ENCODE results near the gene RPL28. TPM values are rescaled to one million over a fixed set of nuclear protein-coding genes. Genes with fewer than 3 reads are reported as not detected.

The RPL28 gene
- total and polyA plus RNA-seq, 2 of the 13 experiments (the other 11 are each of a cell fraction or from before 2014, with no cell fraction given), result 105 to 420 TPM

DNA sequence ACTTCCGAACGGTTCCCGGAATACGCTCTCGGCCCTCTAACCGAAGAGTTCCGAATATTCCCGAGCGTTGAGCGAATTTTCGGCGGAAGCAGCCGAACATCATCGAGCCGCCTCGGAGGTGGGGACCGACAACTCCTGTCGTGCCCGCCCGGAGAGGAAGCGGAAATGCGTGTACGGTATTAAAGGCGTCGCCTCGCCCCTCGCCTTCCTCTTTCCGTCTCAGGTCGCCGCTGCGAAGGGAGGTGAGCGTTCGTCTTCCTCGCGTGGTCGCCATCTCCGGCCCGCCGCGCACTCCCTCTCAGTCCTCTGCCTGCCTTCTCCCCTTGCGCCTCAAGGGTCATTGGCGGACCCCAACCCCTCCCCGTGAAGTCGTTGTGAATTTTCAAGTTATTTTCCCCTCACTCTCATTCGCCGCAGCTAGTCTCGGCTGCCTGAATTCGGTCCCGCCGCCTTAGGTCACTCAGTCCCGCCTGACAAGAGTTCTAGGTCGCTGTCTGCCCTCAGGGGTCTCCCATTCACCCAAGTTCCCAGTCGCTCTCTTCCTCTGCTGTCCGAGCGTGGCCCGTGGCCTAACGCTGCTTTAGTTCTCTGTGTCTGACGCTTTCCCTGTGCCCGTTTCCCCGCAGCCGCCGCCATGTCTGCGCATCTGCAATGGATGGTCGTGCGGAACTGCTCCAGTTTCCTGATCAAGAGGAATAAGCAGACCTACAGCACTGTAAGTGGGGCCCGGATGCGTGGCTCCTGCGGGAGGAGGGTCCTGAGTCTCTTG lies at the start of gene RPL28 (continued):
- TF ChIP-seq, protein P1, sequence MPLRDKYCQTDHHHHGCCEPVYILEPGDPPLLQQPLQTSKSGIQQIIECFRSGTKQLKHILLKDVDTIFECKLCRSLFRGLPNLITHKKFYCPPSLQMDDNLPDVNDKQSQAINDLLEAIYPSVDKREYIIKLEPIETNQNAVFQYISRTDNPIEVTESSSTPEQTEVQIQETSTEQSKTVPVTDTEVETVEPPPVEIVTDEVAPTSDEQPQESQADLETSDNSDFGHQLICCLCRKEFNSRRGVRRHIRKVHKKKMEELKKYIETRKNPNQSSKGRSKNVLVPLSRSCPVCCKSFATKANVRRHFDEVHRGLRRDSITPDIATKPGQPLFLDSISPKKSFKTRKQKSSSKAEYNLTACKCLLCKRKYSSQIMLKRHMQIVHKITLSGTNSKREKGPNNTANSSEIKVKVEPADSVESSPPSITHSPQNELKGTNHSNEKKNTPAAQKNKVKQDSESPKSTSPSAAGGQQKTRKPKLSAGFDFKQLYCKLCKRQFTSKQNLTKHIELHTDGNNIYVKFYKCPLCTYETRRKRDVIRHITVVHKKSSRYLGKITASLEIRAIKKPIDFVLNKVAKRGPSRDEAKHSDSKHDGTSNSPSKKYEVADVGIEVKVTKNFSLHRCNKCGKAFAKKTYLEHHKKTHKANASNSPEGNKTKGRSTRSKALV (CRISPR knock-in tag; IDR thresholded peaks at IDR 0.05), result no peak
- TF ChIP-seq THYN1 (CRISPR knock-in tag; IDR thresholded peaks at IDR 0.05; ENCODE audit: borderline replicate concordance, low read depth), result no peak
- TF ChIP-seq TAF1 (CRISPR knock-in tag; IDR thresholded peaks at IDR 0.05), result peak; percentile 100
- TF ChIP-seq, protein P2, sequence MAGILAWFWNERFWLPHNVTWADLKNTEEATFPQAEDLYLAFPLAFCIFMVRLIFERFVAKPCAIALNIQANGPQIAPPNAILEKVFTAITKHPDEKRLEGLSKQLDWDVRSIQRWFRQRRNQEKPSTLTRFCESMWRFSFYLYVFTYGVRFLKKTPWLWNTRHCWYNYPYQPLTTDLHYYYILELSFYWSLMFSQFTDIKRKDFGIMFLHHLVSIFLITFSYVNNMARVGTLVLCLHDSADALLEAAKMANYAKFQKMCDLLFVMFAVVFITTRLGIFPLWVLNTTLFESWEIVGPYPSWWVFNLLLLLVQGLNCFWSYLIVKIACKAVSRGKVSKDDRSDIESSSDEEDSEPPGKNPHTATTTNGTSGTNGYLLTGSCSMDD (CRISPR knock-in tag; IDR thresholded peaks at IDR 0.05), result no peak
- no peak for TF ChIP-seq SP140L (CRISPR knock-in tag; IDR thresholded peaks at IDR 0.05; ENCODE audit: borderline replicate concordance)
- TF ChIP-seq KDM6A (CRISPR knock-in tag; IDR thresholded peaks at IDR 0.05; ENCODE audit: low read depth), result no peak
- peak; percentile 25; the same call in 1 of the 2 replicates for TF ChIP-seq KMT2B (CRISPR knock-in tag; IDR thresholded peaks at IDR 0.05)
- 0 out of 2 replicates have a peak, but pooled peaks have one; percentile 49 for TF ChIP-seq KDM3A (CRISPR knock-in tag; IDR thresholded peaks at IDR 0.05; ENCODE audit: low read depth)
- TF ChIP-seq FOXJ3 (CRISPR knock-in tag; IDR thresholded peaks at IDR 0.05; ENCODE audit: borderline replicate concordance), result no peak
- TF ChIP-seq GATA4 (IDR thresholded peaks at IDR 0.05; ENCODE audit: borderline replicate concordance, low read depth), result peak; percentile 75
- TF ChIP-seq, protein P3, sequence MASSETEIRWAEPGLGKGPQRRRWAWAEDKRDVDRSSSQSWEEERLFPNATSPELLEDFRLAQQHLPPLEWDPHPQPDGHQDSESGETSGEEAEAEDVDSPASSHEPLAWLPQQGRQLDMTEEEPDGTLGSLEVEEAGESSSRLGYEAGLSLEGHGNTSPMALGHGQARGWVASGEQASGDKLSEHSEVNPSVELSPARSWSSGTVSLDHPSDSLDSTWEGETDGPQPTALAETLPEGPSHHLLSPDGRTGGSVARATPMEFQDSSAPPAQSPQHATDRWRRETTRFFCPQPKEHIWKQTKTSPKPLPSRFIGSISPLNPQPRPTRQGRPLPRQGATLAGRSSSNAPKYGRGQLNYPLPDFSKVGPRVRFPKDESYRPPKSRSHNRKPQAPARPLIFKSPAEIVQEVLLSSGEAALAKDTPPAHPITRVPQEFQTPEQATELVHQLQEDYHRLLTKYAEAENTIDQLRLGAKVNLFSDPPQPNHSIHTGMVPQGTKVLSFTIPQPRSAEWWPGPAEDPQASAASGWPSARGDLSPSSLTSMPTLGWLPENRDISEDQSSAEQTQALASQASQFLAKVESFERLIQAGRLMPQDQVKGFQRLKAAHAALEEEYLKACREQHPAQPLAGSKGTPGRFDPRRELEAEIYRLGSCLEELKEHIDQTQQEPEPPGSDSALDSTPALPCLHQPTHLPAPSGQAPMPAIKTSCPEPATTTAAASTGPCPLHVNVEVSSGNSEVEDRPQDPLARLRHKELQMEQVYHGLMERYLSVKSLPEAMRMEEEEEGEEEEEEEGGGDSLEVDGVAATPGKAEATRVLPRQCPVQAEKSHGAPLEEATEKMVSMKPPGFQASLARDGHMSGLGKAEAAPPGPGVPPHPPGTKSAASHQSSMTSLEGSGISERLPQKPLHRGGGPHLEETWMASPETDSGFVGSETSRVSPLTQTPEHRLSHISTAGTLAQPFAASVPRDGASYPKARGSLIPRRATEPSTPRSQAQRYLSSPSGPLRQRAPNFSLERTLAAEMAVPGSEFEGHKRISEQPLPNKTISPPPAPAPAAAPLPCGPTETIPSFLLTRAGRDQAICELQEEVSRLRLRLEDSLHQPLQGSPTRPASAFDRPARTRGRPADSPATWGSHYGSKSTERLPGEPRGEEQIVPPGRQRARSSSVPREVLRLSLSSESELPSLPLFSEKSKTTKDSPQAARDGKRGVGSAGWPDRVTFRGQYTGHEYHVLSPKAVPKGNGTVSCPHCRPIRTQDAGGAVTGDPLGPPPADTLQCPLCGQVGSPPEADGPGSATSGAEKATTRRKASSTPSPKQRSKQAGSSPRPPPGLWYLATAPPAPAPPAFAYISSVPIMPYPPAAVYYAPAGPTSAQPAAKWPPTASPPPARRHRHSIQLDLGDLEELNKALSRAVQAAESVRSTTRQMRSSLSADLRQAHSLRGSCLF (CRISPR knock-in tag; IDR thresholded peaks at IDR 0.05; ENCODE audit: borderline replicate concordance), result no peak
- peak; percentile 90 for TF ChIP-seq CENPT (CRISPR knock-in tag; IDR thresholded peaks at IDR 0.05; ENCODE audit: low read depth)
- peak; percentile 94 for TF ChIP-seq KDM2A (CRISPR knock-in tag; IDR thresholded peaks at IDR 0.05; ENCODE audit: borderline replicate concordance, low read depth)
- peak; percentile 31; the same call in 1 of the 2 replicates for TF ChIP-seq KLF12 (CRISPR knock-in tag; IDR thresholded peaks at IDR 0.05; ENCODE audit: borderline replicate concordance)
- TF ChIP-seq, protein P4, sequence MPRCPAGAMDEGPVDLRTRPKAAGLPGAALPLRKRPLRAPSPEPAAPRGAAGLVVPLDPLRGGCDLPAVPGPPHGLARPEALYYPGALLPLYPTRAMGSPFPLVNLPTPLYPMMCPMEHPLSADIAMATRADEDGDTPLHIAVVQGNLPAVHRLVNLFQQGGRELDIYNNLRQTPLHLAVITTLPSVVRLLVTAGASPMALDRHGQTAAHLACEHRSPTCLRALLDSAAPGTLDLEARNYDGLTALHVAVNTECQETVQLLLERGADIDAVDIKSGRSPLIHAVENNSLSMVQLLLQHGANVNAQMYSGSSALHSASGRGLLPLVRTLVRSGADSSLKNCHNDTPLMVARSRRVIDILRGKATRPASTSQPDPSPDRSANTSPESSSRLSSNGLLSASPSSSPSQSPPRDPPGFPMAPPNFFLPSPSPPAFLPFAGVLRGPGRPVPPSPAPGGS (CRISPR knock-in tag; IDR thresholded peaks at IDR 0.05), result 0 out of 2 replicates have a peak, but pooled peaks have one; percentile 49
- TF ChIP-seq KLF16 (CRISPR knock-in tag; IDR thresholded peaks at IDR 0.05), result peak in 1 of 2 experiments; percentile 96; a peak in 2 of 4 replicates
- TF ChIP-seq, protein P5, sequence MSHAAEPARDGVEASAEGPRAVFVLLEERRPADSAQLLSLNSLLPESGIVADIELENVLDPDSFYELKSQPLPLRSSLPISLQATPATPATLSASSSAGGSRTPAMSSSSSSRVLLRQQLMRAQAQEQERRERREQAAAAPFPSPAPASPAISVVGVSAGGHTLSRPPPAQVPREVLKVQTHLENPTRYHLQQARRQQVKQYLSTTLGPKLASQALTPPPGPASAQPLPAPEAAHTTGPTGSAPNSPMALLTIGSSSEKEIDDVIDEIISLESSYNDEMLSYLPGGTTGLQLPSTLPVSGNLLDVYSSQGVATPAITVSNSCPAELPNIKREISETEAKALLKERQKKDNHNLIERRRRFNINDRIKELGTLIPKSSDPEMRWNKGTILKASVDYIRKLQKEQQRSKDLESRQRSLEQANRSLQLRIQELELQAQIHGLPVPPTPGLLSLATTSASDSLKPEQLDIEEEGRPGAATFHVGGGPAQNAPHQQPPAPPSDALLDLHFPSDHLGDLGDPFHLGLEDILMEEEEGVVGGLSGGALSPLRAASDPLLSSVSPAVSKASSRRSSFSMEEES (CRISPR knock-in tag; IDR thresholded peaks at IDR 0.05), result peak; percentile 60

Data from HepG2 (cell line).